Limb (tissue), 2 donors: ENCODE measurements around the gene NKX3-2.

Experiments used
- DNase-seq, 2 donors: peaks; one replicate each; pipeline ENCODE4 v3.0.0-alpha.2; 2016; ENCODE audit errors: extremely low spot score in 2 of 2

Gene NKX3-2

GRCh38 chr4:13531625-13531998 lies 12.7 kb downstream of the NKX3-2 start:
- DNase-seq = no peak

- DNase-seq = peak in 1 of 2 donors; percentile 36
Measured at GRCh38 chr4:13530823-13531624, 13.3 kb downstream of the NKX3-2 start.

- DNase-seq = peak in 1 of 2 donors; percentile 40
Measured at GRCh38 chr4:13529128-13529919, 15.0 kb downstream of the NKX3-2 start.

- no peak for DNase-seq
Measured at GRCh38 chr4:13528821-13529127, 15.5 kb downstream of the NKX3-2 start.

- no peak for DNase-seq
Measured at GRCh38 chr4:13527981-13528820, 16.1 kb downstream of the NKX3-2 start.

- no peak for DNase-seq
Measured at GRCh38 chr4:13527192-13527980, 16.9 kb downstream of the NKX3-2 start.

GRCh38 chr4:13526658-13527057 lies 17.6 kb downstream of the NKX3-2 start:
- no peak for DNase-seq

- no peak for DNase-seq
Measured at GRCh38 chr4:13525606-13526281, 18.6 kb downstream of the NKX3-2 start.

- peak in 1 of 2 donors; percentile 36 for DNase-seq
Measured at GRCh38 chr4:13524504-13525243, 19.6 kb downstream of the NKX3-2 start.

- no peak for DNase-seq
Measured at GRCh38 chr4:13523591-13524503, 20.5 kb downstream of the NKX3-2 start.

GRCh38 chr4:13523105-13523477 lies 21.2 kb downstream of the NKX3-2 start:
- DNase-seq = peak in 1 of 2 donors; percentile 42

- DNase-seq = peak in 1 of 2 donors; percentile 44
Measured at GRCh38 chr4:13522282-13523104, 21.8 kb downstream of the NKX3-2 start.

- DNase-seq = no peak
Measured at GRCh38 chr4:13521047-13521446, 23.3 kb downstream of the NKX3-2 start.

- DNase-seq = no peak
Measured at GRCh38 chr4:13516315-13516860, 27.9 kb downstream of the NKX3-2 start.

GRCh38 chr4:13515268-13515667 lies 29.0 kb downstream of the NKX3-2 start:
- no peak for DNase-seq

- DNase-seq = no peak
Measured at GRCh38 chr4:13514722-13515121, 29.6 kb downstream of the NKX3-2 start.

GRCh38 chr4:13511101-13511500 lies 33.2 kb downstream of the NKX3-2 start:
- no peak for DNase-seq

GRCh38 chr4:13509442-13509841 lies 34.9 kb downstream of the NKX3-2 start:
- DNase-seq = no peak
